Left colon (tissue), 2 donors: ENCODE results near the gene SMIM31. TPM values are rescaled to one million over a fixed set of nuclear protein-coding genes. Genes with fewer than 3 reads are reported as not detected.

ENCODE experiments used
- total RNA-seq, 2 donors: library from RNA; stranded (reverse); fragmentation: NEBNext Ultra II Directional; extraction: Animal tissue kit (Norgen Biotek cat#: 25700); gene quantifications; one replicate each; pipeline ENCODE4 v1.2.1, GENCODE V29; 2021
- donor health status: DM: no; HTN: no; CAD: no.
- donor health status: DM: yes; HTN: yes; CAD: no.

The SMIM31 gene
- total RNA-seq, 2 donors from 2014 or later = 30.6 to 31.9 TPM

Other genes with a start within 250 kb of the SMIM31 start
- gene APELA, start 123.0 kb downstream of the SMIM31 start, total RNA-seq = not detected
- gene TRIM61, start 223.5 kb downstream of the SMIM31 start, total RNA-seq = under 1 TPM in 1 of 2 donors, not detected in 1; 0.20 TPM